Ascending aorta (tissue), 2 donors: ENCODE data around the gene HBD. TPM values are rescaled to one million over a fixed set of nuclear protein-coding genes. Genes with fewer than 3 reads are reported as not detected.

Experiments used
- DNase-seq, 2 donors: peaks; one replicate each; pipeline ENCODE4 v3.0.0-alpha.2; 2019; ENCODE audit warnings: low spot score in 2 of 2
- H3K27ac ChIP-seq, 2 donors: fragments of 200-600 bp; sonication (generic); one replicate each; pipeline ENCODE4 v1.5.1; 2016 to 2017; ENCODE audit warnings: mild to moderate bottlenecking in 1 of 2
- H3K27me3 ChIP-seq: fragments of 200-600 bp; sonication (generic); one replicate; pipeline ENCODE4 v1.5.1; 2017
- H3K36me3 ChIP-seq, 2 donors: fragments of 200-600 bp; sonication (generic); one replicate each; pipeline ENCODE4 v1.5.1; 2016
- H3K4me1 ChIP-seq, 2 donors: fragments of 200-600 bp; sonication (generic); one replicate each; pipeline ENCODE4 v1.5.1; 2016 to 2017; ENCODE audit warnings: mild to moderate bottlenecking in 1 of 2
- H3K4me3 ChIP-seq, 2 donors: fragments of 200-600 bp; sonication (generic); one replicate each; pipeline ENCODE4 v1.5.1; 2016 to 2017; ENCODE audit warnings: mild to moderate bottlenecking in 1 of 2
- H3K9me3 ChIP-seq, 2 donors: fragments of 200-600 bp; sonication (generic); one replicate each; pipeline ENCODE4 v1.5.1; 2016
- intact Hi-C: fragments of 100-400 bp; cut with DNase I; formaldehyde crosslinking; loops from one replicate; pipeline ENCODE4 v1.15.1; 2023
- total RNA-seq: library from RNA; depleted of rRNA; stranded (reverse); fragments of >200 nt; gene quantifications from one replicate; pipeline ENCODE4 v1.1.0, GENCODE V29; 2016
- TF ChIP-seq, protein P1 (sequence below), 3 experiments: fragments of 200-600 bp in 2 of 3; fragments of 450-650 bp in 1 of 3; sonication (generic) in 2 of 3; IDR thresholded peaks; one replicate each; pipeline ENCODE4 v1.5.1; 2016 to 2019; ENCODE audit warnings: antibody characterized with exemption in 3 of 3, mild to moderate bottlenecking in 1 of 3, moderate library complexity in 1 of 3

Gene HBD
- total RNA-seq, 1 donor from 2014 or later = not detected

DNA sequence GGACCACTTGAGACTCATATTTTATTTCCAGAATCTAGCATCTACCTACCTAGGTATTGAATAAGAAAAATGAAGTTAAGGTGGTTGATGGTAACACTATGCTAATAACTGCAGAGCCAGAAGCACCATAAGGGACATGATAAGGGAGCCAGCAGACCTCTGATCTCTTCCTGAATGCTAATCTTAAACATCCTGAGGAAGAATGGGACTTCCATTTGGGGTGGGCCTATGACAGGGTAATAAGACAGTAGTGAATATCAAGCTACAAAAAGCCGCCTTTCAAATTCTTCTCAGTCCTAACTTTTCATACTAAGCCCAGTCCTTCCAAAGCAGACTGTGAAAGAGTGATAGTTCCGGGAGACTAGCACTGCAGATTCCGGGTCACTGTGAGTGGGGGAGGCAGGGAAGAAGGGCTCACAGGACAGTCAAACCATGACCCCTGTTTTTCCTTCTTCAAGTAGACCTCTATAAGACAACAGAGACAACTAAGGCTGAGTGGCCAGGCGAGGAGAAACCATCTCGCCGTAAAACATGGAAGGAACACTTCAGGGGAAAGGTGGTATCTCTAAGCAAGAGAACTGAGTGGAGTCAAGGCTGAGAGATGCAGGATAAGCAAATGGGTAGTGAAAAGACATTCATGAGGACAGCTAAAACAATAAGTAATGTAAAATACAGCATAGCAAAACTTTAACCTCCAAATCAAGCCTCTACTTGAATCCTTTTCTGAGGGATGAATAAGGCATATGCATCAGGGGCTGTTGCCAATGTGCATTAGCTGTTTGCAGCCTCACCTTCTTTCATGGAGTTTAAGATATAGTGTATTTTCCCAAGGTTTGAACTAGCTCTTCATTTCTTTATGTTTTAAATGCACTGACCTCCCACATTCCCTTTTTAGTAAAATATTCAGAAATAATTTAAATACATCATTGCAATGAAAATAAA is 9.5 kb downstream of the HBD start:
- Histone ChIP-seq H3K36me3 (no peaks in the 10 kb centered on the region), H3K27me3 (no peaks in the 10 kb centered on the region), H3K4me3 (no peak overlapping the region), H3K9me3 (peaks cover 0 to 4% of the 10 kb centered on the region in 2 donors), H3K4me1 (no peaks in the 10 kb centered on the region), H3K27ac (no peak overlapping the region)
- TF ChIP-seq, protein P1, sequence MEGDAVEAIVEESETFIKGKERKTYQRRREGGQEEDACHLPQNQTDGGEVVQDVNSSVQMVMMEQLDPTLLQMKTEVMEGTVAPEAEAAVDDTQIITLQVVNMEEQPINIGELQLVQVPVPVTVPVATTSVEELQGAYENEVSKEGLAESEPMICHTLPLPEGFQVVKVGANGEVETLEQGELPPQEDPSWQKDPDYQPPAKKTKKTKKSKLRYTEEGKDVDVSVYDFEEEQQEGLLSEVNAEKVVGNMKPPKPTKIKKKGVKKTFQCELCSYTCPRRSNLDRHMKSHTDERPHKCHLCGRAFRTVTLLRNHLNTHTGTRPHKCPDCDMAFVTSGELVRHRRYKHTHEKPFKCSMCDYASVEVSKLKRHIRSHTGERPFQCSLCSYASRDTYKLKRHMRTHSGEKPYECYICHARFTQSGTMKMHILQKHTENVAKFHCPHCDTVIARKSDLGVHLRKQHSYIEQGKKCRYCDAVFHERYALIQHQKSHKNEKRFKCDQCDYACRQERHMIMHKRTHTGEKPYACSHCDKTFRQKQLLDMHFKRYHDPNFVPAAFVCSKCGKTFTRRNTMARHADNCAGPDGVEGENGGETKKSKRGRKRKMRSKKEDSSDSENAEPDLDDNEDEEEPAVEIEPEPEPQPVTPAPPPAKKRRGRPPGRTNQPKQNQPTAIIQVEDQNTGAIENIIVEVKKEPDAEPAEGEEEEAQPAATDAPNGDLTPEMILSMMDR (IDR thresholded peaks at IDR 0.05) = no peak
- intact Hi-C loops = no loop called here
- DNase-seq = no peak

DNA sequence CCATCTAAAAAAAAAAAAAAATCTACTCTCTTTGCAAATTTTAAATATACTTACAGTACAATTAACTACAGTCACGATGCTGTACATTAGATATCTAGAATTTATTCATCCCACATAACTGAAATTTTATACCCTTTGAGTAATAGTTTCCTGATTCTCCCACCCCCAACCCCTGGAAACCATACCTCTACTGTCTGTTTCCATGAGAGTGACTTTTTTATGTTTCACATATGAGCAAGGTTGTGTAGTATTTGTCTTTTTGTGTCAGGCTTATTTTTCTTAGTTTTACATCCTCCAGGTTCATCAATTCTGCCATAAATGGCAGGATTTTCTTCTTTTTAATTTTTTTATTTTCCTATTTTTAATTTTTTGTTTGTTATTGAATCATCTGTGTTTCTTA is 10.6 kb downstream of the HBD start:
- intact Hi-C loops = no loop called here
- no peaks in the 10 kb centered on the region for H3K4me1 ChIP-seq
- no peaks in the 10 kb centered on the region for H3K36me3 ChIP-seq
- peaks cover 0 to 4% of the 10 kb centered on the region in 2 donors for H3K9me3 ChIP-seq
- no peak overlapping the region for H3K4me3 ChIP-seq
- H3K27me3 ChIP-seq = no peaks in the 10 kb centered on the region
- no peak for DNase-seq
- H3K27ac ChIP-seq = no peak overlapping the region
- TF ChIP-seq, protein P1 (IDR thresholded peaks at IDR 0.05) = no peak

DNA sequence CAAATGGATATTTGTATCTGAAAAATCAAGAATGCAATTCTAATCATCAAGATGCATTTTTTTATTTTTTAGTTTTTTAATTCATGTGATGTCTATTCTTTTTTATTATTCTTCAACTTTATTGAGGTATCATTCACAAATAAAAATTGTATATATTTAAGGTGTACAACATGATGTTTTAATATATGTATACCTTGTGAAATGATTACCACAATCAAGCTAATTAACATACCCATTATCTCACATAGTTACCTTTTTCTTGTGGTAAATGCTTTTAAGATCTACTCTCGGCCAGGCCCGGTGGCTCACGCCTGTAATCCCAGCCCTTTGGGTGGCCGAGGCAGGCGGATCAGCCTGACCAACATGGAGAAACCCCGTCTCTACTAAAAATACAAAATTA is 11.1 kb downstream of the HBD start:
- H3K4me1 ChIP-seq = no peaks in the 10 kb centered on the region
- H3K36me3 ChIP-seq = no peaks in the 10 kb centered on the region
- no peak overlapping the region for H3K27ac ChIP-seq
- peaks cover 0 to 4% of the 10 kb centered on the region in 2 donors for H3K9me3 ChIP-seq
- TF ChIP-seq, protein P1 (IDR thresholded peaks at IDR 0.05) = no peak
- H3K4me3 ChIP-seq = no peak overlapping the region
- no peaks in the 10 kb centered on the region for H3K27me3 ChIP-seq
- intact Hi-C loops = no loop called here
- DNase-seq = no peak

DNA sequence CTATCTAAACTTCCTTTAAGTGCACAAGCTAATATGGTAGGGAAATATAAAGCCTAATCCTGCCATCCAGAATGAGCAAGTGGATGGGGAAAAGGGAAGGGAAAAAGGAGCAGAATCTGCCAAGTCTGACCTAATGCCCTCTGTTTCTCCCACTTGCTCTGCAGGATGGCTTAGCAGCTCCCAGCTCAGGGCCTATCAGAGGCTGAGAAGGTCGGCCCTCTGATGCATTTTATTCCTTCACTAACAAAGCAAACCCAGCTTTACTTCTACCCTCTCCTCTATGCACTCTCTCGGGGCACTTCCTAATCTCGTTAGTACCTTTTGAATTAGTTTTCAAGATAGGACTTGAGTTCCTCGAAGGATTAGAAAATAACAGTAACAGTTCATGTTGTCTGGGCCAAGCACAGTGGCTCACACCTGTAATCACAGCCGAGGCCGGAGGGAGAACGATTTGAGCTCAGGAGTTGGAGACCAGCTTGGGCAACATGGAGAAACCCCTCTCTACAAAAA is 23.9 kb downstream of the HBD start:
- Histone ChIP-seq H3K9me3 (no peaks in the 10 kb centered on the region), H3K27me3 (no peaks in the 10 kb centered on the region), H3K4me1 (no peaks in the 10 kb centered on the region), H3K36me3 (no peaks in the 10 kb centered on the region), H3K27ac (no peak overlapping the region), H3K4me3 (no peak overlapping the region)
- no peak for DNase-seq
- TF ChIP-seq, protein P1 (IDR thresholded peaks at IDR 0.05) = no peak
- intact Hi-C loops = no loop called here

DNA sequence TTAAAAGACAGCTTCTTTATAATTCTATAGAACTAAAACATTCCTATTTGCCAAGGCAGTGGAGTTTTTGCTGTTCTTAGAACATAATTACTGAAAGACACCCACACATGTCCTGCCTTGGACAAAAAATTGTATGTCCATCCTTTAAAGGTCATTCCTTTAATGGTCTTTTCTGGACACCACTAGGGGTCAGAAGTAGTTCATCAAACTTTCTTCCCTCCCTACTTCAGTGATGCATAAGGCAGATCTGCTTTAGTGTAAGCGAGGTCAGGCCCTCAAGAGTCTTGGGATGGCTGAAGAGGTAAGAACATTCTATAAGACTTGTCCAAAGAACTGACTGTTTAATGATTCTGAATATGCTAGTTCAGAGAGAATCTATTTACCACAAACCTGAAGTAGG is 29.5 kb downstream of the HBD start:
- H3K4me3 ChIP-seq = no peak overlapping the region
- intact Hi-C loops = no loop called here
- H3K9me3 ChIP-seq = no peaks in the 10 kb centered on the region
- no peak for DNase-seq
- no peak overlapping the region for H3K27ac ChIP-seq
- no peaks in the 10 kb centered on the region for H3K27me3 ChIP-seq
- H3K4me1 ChIP-seq = no peaks in the 10 kb centered on the region
- H3K36me3 ChIP-seq = no peaks in the 10 kb centered on the region
- TF ChIP-seq, protein P1 (IDR thresholded peaks at IDR 0.05) = peak in 1 of 3 experiments; percentile 40
